ENCODE data around the gene FBLN7. TPM values are rescaled to one million over a fixed set of nuclear protein-coding genes. Genes with fewer than 3 reads are reported as not detected.

Gene FBLN7
- total RNA-seq, 4 donors from 2014 or later = 4.4 to 11.8 (median 7.9) TPM

GRCh38 chr2:112195167-112195766, 57.1 kb downstream of the FBLN7 start:
- DNase-seq = no peak
- H3K4me1 ChIP-seq = no peaks in the 10 kb centered on the region
- no peaks in the 10 kb centered on the region for H3K36me3 ChIP-seq
- intact Hi-C loops (cut with DNase I; ENCODE audit: low total_unique reads) = no loop called here
- H3K27me3 ChIP-seq = no peaks in the 10 kb centered on the region
- H3K4me3 ChIP-seq = no peak overlapping the region
- TF ChIP-seq POLR2A (IDR thresholded peaks at IDR 0.05) = no peak
- no peak for TF ChIP-seq CTCF (IDR thresholded peaks at IDR 0.05)
- no peak overlapping the region for H3K27ac ChIP-seq
- H3K9me3 ChIP-seq = no peaks in the 10 kb centered on the region

DNA sequence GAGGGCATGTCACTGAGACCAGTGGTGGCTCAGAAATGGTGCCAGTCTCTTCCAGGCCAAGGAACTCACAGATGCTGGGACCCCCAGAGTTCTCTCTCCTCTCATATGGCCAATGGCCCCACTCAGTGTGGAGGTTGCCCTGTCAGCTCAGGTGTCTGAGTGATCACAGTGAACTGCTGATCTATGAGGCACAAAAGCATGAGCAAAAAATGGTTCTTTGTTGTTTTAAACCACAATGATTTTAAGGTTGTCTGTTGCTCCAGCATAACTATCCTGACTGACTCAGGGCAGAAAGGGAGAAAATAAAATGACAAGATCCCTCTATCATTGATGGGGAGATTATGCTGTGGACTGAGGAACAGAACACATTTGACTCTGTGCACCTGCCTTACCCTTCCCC, 57.8 kb downstream of the FBLN7 start:
- H3K27me3 ChIP-seq = no peaks in the 10 kb centered on the region
- H3K27ac ChIP-seq = no peak overlapping the region
- TF ChIP-seq CTCF (IDR thresholded peaks at IDR 0.05) = no peak
- TF ChIP-seq POLR2A (IDR thresholded peaks at IDR 0.05) = no peak
- DNase-seq = no peak
- H3K4me3 ChIP-seq = no peak overlapping the region
- no peaks in the 10 kb centered on the region for H3K9me3 ChIP-seq
- H3K4me1 ChIP-seq = no peaks in the 10 kb centered on the region
- intact Hi-C loops (cut with DNase I; ENCODE audit: low total_unique reads) = no loop called here
- H3K36me3 ChIP-seq = no peaks in the 10 kb centered on the region

DNA sequence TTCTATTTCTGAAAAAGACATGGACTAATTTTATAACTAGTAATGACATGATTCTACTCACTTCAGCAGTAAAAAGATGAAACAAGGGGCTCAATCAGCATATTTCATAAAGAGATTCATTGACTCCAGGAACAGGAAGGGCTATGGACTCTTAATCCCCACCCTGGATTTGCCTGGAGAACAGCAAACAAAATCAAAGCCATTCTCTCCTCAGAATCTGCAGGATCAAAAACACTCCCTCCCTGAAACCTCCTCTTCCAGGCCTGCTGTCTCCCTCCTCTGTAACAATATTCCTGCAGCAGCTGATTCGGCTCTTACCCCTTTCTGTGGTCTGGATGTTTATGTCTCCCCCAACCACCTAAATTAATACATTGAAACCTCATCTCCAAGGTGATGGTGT, 59.7 kb downstream of the FBLN7 start:
- Histone ChIP-seq H3K9me3 (no peaks in the 10 kb centered on the region), H3K27ac (no peak overlapping the region), H3K36me3 (no peaks in the 10 kb centered on the region), H3K4me3 (no peak overlapping the region), H3K27me3 (no peaks in the 10 kb centered on the region), H3K4me1 (no peaks in the 10 kb centered on the region)
- DNase-seq = no peak
- intact Hi-C loops (cut with DNase I; ENCODE audit: low total_unique reads) = no loop called here
- no peak for TF ChIP-seq POLR2A (IDR thresholded peaks at IDR 0.05)
- TF ChIP-seq CTCF (IDR thresholded peaks at IDR 0.05) = no peak

GRCh38 chr2:112198780-112199179, 60.6 kb downstream of the FBLN7 start:
- H3K27ac ChIP-seq = no peak overlapping the region
- H3K36me3 ChIP-seq = no peaks in the 10 kb centered on the region
- no peak overlapping the region for H3K4me3 ChIP-seq
- DNase-seq = no peak
- no peaks in the 10 kb centered on the region for H3K27me3 ChIP-seq
- TF ChIP-seq CTCF (IDR thresholded peaks at IDR 0.05) (no peak), POLR2A (IDR thresholded peaks at IDR 0.05) (no peak)
- H3K4me1 ChIP-seq = no peaks in the 10 kb centered on the region
- intact Hi-C loops (cut with DNase I; ENCODE audit: low total_unique reads) = no loop called here
- peaks cover 0 to 3% of the 10 kb centered on the region in 2 donors for H3K9me3 ChIP-seq

GRCh38 chr2:112199188-112199587, 61.0 kb downstream of the FBLN7 start:
- Histone ChIP-seq H3K27me3 (no peaks in the 10 kb centered on the region), H3K36me3 (no peaks in the 10 kb centered on the region), H3K4me1 (no peaks in the 10 kb centered on the region), H3K4me3 (no peak overlapping the region), H3K27ac (no peak overlapping the region), H3K9me3 (peaks cover 0 to 7% of the 10 kb centered on the region in 2 donors)
- no peak for DNase-seq
- intact Hi-C loops (cut with DNase I; ENCODE audit: low total_unique reads) = no loop called here
- TF ChIP-seq POLR2A (IDR thresholded peaks at IDR 0.05) = no peak
- TF ChIP-seq CTCF (IDR thresholded peaks at IDR 0.05) = no peak
